ENCODE measurements around the gene PTGES2. TPM values are rescaled to one million over a fixed set of nuclear protein-coding genes. Genes with fewer than 3 reads are reported as not detected.

PTGES2 gene
- total and polyA plus RNA-seq, 2 experiments from 2014 or later, result 59.7 to 124 TPM

GRCh38 chr9:128087262-128087661, 40.3 kb downstream of the PTGES2 start (continued):
- no peak for TF ChIP-seq NANOG (IDR thresholded peaks at IDR 0.05; ENCODE audit: borderline replicate concordance)
- no peak for TF ChIP-seq JUNB (IDR thresholded peaks at IDR 0.05; ENCODE audit: unreplicated experiment)
- TF ChIP-seq ZNF114 (CRISPR knock-in tag; IDR thresholded peaks at IDR 0.05), result no peak
- no peak for TF ChIP-seq ETS1 (IDR thresholded peaks at IDR 0.05)
- TF ChIP-seq STAT1 (IDR thresholded peaks at IDR 0.05; ENCODE audit: unreplicated experiment), result no peak

- no peak for ATAC-seq
- Histone ChIP-seq H3K9me2 (ENCODE audit: insufficient read depth) (no peaks in the 10 kb centered on the region), H3K4me2 (no peak overlapping the region), H3K79me2 (replicated peaks; ENCODE audit: insufficient read depth) (peaks cover 49% of the 10 kb centered on the region), H2AFZ (no peak overlapping the region), H3K36me3 (ENCODE audit: insufficient read depth) (no peaks in the 10 kb centered on the region), H3F3A (replicated peaks; ENCODE audit: low read depth) (peaks cover 4% of the 10 kb centered on the region; the same call in 1 of the 2 replicates), H3K4me3 (no peak overlapping the region), H3K4me1 (ENCODE audit: insufficient read depth) (no peaks in the 10 kb centered on the region; the same call in 1 of the 2 replicates), H3K27me3 (ENCODE audit: insufficient read depth) (no peaks in the 10 kb centered on the region), H4K20me1 (replicated peaks; ENCODE audit: insufficient read depth) (peaks cover 6% of the 10 kb centered on the region), H3K27ac (ENCODE audit: low read depth) (no peak overlapping the region)
- Mint-ChIP-seq H3K4me3 (no peak overlapping the region), H3K27ac (no peak overlapping the region), H3K9me3 (no peaks in the 10 kb centered on the region), H3K36me3 (ENCODE audit: low read depth) (peaks cover 9% of the 10 kb centered on the region), H3K27me3 (ENCODE audit: insufficient read depth, low read depth, poor library complexity) (peaks cover 6% of the 10 kb centered on the region), H3K4me1 (peaks cover 17% of the 10 kb centered on the region)
- DNase-seq (ENCODE audit: low spot score), result no peak
- no peak for TF ChIP-seq EZH2 (IDR thresholded peaks at IDR 0.05; ENCODE audit: low read depth, unreplicated experiment)
- no peak for TF ChIP-seq ZNF114 (CRISPR knock-in tag; IDR thresholded peaks at IDR 0.05)
- TF ChIP-seq POLR2AphosphoS5 (IDR thresholded peaks at IDR 0.05; ENCODE audit: low read depth), result no peak
- no peak for TF ChIP-seq ETS1 (IDR thresholded peaks at IDR 0.05)
- TF ChIP-seq CTCF (conservative IDR thresholded peaks at IDR 0.05; ENCODE audit: low read depth in 2 of 2), result no peak
- TF ChIP-seq ZNF462 (CRISPR knock-in tag; IDR thresholded peaks at IDR 0.05), result no peak
- TF ChIP-seq REST (IDR thresholded peaks at IDR 0.05; ENCODE audit: unreplicated experiment), result no peak
- no peak for TF ChIP-seq NANOG (IDR thresholded peaks at IDR 0.05; ENCODE audit: borderline replicate concordance)
- TF ChIP-seq CREB1 (CRISPR knock-in tag; IDR thresholded peaks at IDR 0.05; ENCODE audit: low read depth), result no peak
- no peak for TF ChIP-seq EZH2phosphoT487 (IDR thresholded peaks at IDR 0.05; ENCODE audit: unreplicated experiment)
Observed at GRCh38 chr9:128085943-128086342, 41.6 kb downstream of the PTGES2 start.

Measured in GM23338 (cell line).